HCT116 (cell line): Measurements from ENCODE around the gene CDH4. TPM values are rescaled to one million over a fixed set of nuclear protein-coding genes. Genes with fewer than 3 reads are reported as not detected.

ENCODE experiments used
- ATAC-seq: fragments of 200-7000 bp; cut with Tn5 transposase; 2 replicates; pipeline ENCODE4 v1.9.1; 2020; ENCODE audit warnings: mild to moderate bottlenecking, moderate library complexity
- BruUV-seq: library from RNA; stranded (reverse); fragments of 400-500 nt; replicated peaks from 2 replicates; lab custom pipeline; 2021; lab: Mats Ljungman, UMichigan
- CTCF ChIA-PET: fragments of 300-600 bp; sonication (Branson Sonifier 250); formaldehyde crosslinking; loops from one replicate; lab custom pipeline; 2021; ENCODE audit warnings: antibody characterized with exemption; lab: Charles Lee
- POLR2A ChIA-PET: fragments of 300-600, 350-600 bp; sonication (Branson Sonifier 250); formaldehyde crosslinking; loops from one replicate; lab custom pipeline; 2021; ENCODE audit warnings: antibody characterized with exemption; lab: Charles Lee
- RAD21 ChIA-PET, 2 experiments: fragments of 300-600 bp; sonication (Branson Sonifier 250); formaldehyde crosslinking; loops; one replicate each; lab custom pipeline; 2023; ENCODE audit warnings: low total read pairs in 2 of 2; ENCODE audit not compliant: uncharacterized antibody in 2 of 2, unreplicated experiment in 2 of 2, low non-redundant PET in 1 of 2; lab: Charles Lee
- DNase-seq: peaks from one replicate; pipeline ENCODE4 v3.0.0-alpha.2; 2010; ENCODE audit warnings: low read depth, low spot score
- H2AFZ ChIP-seq: fragments of 200-600 bp; shearing (Covaris generic), sonication (generic); 2 replicates; pipeline ENCODE4 v1.6.1; 2017; ENCODE audit warnings: low read depth, mixed run types, mixed read lengths, antibody characterized with exemption, low read length; ENCODE audit not compliant: poor library complexity, severe bottlenecking
- H3K27ac ChIP-seq: 2 replicates; pipeline ENCODE4 v1.5.1; 2012; ENCODE audit warnings: low read depth, low read length
- H3K27me3 ChIP-seq: fragments of 200-600 bp; sonication (generic); 2 replicates; pipeline ENCODE4 v1.6.1; 2016; ENCODE audit warnings: mixed run types, low read length, mixed read lengths; ENCODE audit not compliant: insufficient read depth
- H3K36me3 ChIP-seq, 2 experiments: fragments of 200-500 bp in 1 of 2; fragments of 200-600 bp in 1 of 2; sonication (Bioruptor generic) in 1 of 2; sonication (generic) in 1 of 2; 2 replicates each; pipeline versions ENCODE4 v1.5.1 to v1.6.1; 2014 to 2016; ENCODE audit warnings: low read length in 2 of 2, inconsistent platforms in 1 of 2, mixed read lengths in 1 of 2, mixed run types in 1 of 2; ENCODE audit not compliant: insufficient read depth in 2 of 2, control insufficient read depth in 1 of 2
- H3K4me1 ChIP-seq, 2 experiments: fragments of 200-600 bp in 1 of 2; sonication (generic) in 1 of 2; 2 replicates each; pipeline versions ENCODE4 v1.5.1 to v1.6.1; 2012 to 2017; ENCODE audit warnings: low read length in 2 of 2, inconsistent platforms in 1 of 2, mild to moderate bottlenecking in 1 of 2, mixed read lengths in 1 of 2, mixed run types in 1 of 2, moderate library complexity in 1 of 2; ENCODE audit not compliant: insufficient read depth in 2 of 2, control insufficient read depth in 1 of 2
- H3K4me2 ChIP-seq: fragments of 200-600 bp; sonication (generic); 2 replicates; pipeline ENCODE4 v1.6.1; 2017; ENCODE audit warnings: mixed run types, low read length, mixed read lengths
- H3K4me3 ChIP-seq, 2 experiments: fragments of 200-600 bp in 1 of 2; sonication (generic) in 1 of 2; replicated peaks in 1 of 2; 2 replicates each; pipeline ENCODE4 v1.5.1; 2011 to 2016; ENCODE audit warnings: low read length in 2 of 2, control low read depth in 1 of 2, low read depth in 1 of 2, mild to moderate bottlenecking in 1 of 2, mixed read lengths in 1 of 2, mixed run types in 1 of 2
- H3K79me2 ChIP-seq: fragments of 200-600 bp; sonication (generic); 2 replicates; pipeline ENCODE4 v1.6.1; 2017; ENCODE audit warnings: mild to moderate bottlenecking, mixed run types, low read length, moderate library complexity, mixed read lengths; ENCODE audit not compliant: insufficient read depth
- H3K9ac ChIP-seq: fragments of 200-600 bp; sonication (generic); 2 replicates; pipeline ENCODE4 v1.6.1; 2016; ENCODE audit warnings: low read length, mixed read lengths
- H3K9me2 ChIP-seq: fragments of 200-600 bp; sonication (generic), shearing (Covaris generic); 2 replicates; pipeline ENCODE4 v1.6.1; 2017; ENCODE audit warnings: mixed run types, mild to moderate bottlenecking, moderate library complexity; ENCODE audit not compliant: insufficient read depth
- H3K9me3 ChIP-seq, 2 experiments: fragments of 200-500 bp in 1 of 2; fragments of 200-600 bp in 1 of 2; sonication (Bioruptor generic) in 1 of 2; sonication (generic) in 1 of 2; 2 replicates each; pipeline ENCODE4 v1.6.1; 2014 to 2017; ENCODE audit warnings: low read length in 2 of 2, mixed read lengths in 2 of 2, inconsistent platforms in 1 of 2, low read depth in 1 of 2, mild to moderate bottlenecking in 1 of 2, mixed run types in 1 of 2, moderate library complexity in 1 of 2; ENCODE audit not compliant: control insufficient read depth in 1 of 2, insufficient read depth in 1 of 2
- H4K20me1 ChIP-seq: fragments of 200-600 bp; sonication (generic), shearing (Covaris generic); 2 replicates; pipeline ENCODE4 v1.6.1; 2017; ENCODE audit warnings: mixed run types, mild to moderate bottlenecking, moderate library complexity; ENCODE audit not compliant: insufficient read depth
- CEBPB ChIP-seq: IDR thresholded peaks from 2 replicates; pipeline ENCODE4 v1.6.1; 2012; ENCODE audit warnings: low read depth
- EZH2 ChIP-seq: fragments of 200-600 bp; sonication (generic); IDR thresholded peaks from 2 replicates; pipeline ENCODE4 v1.6.1; 2017; ENCODE audit warnings: antibody characterized with exemption, mixed run types
- EZH2phosphoT487 ChIP-seq: fragments of 200-600 bp; IDR thresholded peaks from 2 replicates; pipeline ENCODE4 v1.6.1; 2018; ENCODE audit warnings: antibody characterized with exemption, borderline replicate concordance
- FOSL1 ChIP-seq: IDR thresholded peaks from 2 replicates; pipeline ENCODE4 v1.6.1; 2012; ENCODE audit warnings: low read depth
- POLR2A ChIP-seq: IDR thresholded peaks from 2 replicates; pipeline ENCODE4 v1.7.0; 2011; ENCODE audit warnings: borderline replicate concordance; ENCODE audit not compliant: insufficient read depth, insufficient read length; ENCODE audit errors: extremely low read depth
- POLR2AphosphoS5 ChIP-seq: IDR thresholded peaks from 2 replicates; pipeline ENCODE4 v1.6.1; 2011; ENCODE audit warnings: mild to moderate bottlenecking, low read depth, low read length, moderate library complexity
- RAD21 ChIP-seq: IDR thresholded peaks from 2 replicates; pipeline ENCODE4 v1.6.1; 2012; ENCODE audit warnings: low read depth, mild to moderate bottlenecking
- REST ChIP-seq: IDR thresholded peaks from 2 replicates; pipeline ENCODE4 v1.6.1; 2012; ENCODE audit warnings: low read depth
- SIN3A ChIP-seq: IDR thresholded peaks from 2 replicates; pipeline ENCODE4 v1.6.1; 2012; ENCODE audit warnings: low read depth
- SP1 ChIP-seq: IDR thresholded peaks from 2 replicates; pipeline ENCODE4 v1.6.1; 2012; ENCODE audit warnings: low read depth
- SRF ChIP-seq: IDR thresholded peaks from 2 replicates; pipeline ENCODE4 v1.6.1; 2012; ENCODE audit warnings: low read depth
- TCF7L2 ChIP-seq: IDR thresholded peaks from 2 replicates; pipeline ENCODE4 v1.7.0; 2011; ENCODE audit warnings: borderline replicate concordance, inconsistent platforms; ENCODE audit not compliant: insufficient read depth, insufficient read length; ENCODE audit errors: extremely low read depth
- YY1 ChIP-seq: IDR thresholded peaks from 2 replicates; pipeline ENCODE4 v1.6.1; 2011; ENCODE audit warnings: low read length, low read depth, moderate library complexity, mild to moderate bottlenecking; ENCODE audit not compliant: insufficient replicate concordance; ENCODE audit errors: extremely low read depth
- ZNF274 ChIP-seq: fragments of 200-500 bp; sonication (Bioruptor generic); IDR thresholded peaks from 2 replicates; pipeline ENCODE4 v1.6.1; 2014; ENCODE audit warnings: mild to moderate bottlenecking, low read depth, low read length, inconsistent platforms
- intact Hi-C: fragments of 100-400 bp; cut with micrococcal nuclease; formaldehyde crosslinking; loops from 2 replicates; pipeline ENCODE4 v1.10.0; 2022
- total RNA-seq: library from RNA; stranded (reverse); gene quantifications from one replicate; pipeline ENCODE4 v1.2.1, GENCODE V29; 2021; ENCODE audit not compliant: unreplicated experiment

CDH4 gene
- total RNA-seq, 1 experiment from 2014 or later, result not detected

GRCh38 chr20:61840779-61841455, 588.9 kb downstream of the CDH4 start:
- DNase-seq (no peak), ATAC-seq (no peak)
- ChIA-PET CTCF (no interaction called here), POLR2A (no interaction called here), RAD21 (no interaction called here)
- Histone ChIP-seq H3K4me3 (no peak overlapping the region), H3K27ac (no peak overlapping the region), H3K9me2 (no peaks in the 10 kb centered on the region), H4K20me1 (no peaks in the 10 kb centered on the region), H3K4me2 (no peak overlapping the region), H2AFZ (no peak overlapping the region), H3K4me1 (no peaks in the 10 kb centered on the region), H3K9me3 (no peaks in the 10 kb centered on the region), H3K79me2 (no peaks in the 10 kb centered on the region), H3K27me3 (peaks cover 6% of the 10 kb centered on the region; the same call in 1 of the 2 replicates), H3K9ac (no peak overlapping the region), H3K36me3 (no peaks in the 10 kb centered on the region)
- intact Hi-C loops, result no loop called here
- TF ChIP-seq CEBPB (no peak), SRF (no peak)
- BruUV-seq, result no TSS peak

- H3K9ac ChIP-seq, result no peak overlapping the region
- H3K9me2 ChIP-seq, result no peaks in the 10 kb centered on the region
- BruUV-seq, result no TSS peak
- no peak for TF ChIP-seq ZNF274
- TF ChIP-seq EZH2, result no peak
- TF ChIP-seq CEBPB, result no peak
- no peak for TF ChIP-seq YY1
- no peak for TF ChIP-seq SP1
- TF ChIP-seq EZH2phosphoT487, result no peak
- TF ChIP-seq TCF7L2, result no peak
- no peak for TF ChIP-seq POLR2AphosphoS5
- TF ChIP-seq SIN3A, result no peak
- TF ChIP-seq RAD21, result no peak
- no peak for TF ChIP-seq REST
- TF ChIP-seq FOSL1, result no peak
- no peak for TF ChIP-seq POLR2A
- intact Hi-C loops, result no loop called here
- ATAC-seq (no peak), DNase-seq (no peak)
- CTCF ChIA-PET, result no interaction called here
- no peaks in the 10 kb centered on the region for H3K79me2 ChIP-seq
- no peak overlapping the region for H3K27ac ChIP-seq
- H3K4me2 ChIP-seq, result no peak overlapping the region
- RAD21 ChIA-PET, result no interaction called here
- H2AFZ ChIP-seq, result no peak overlapping the region
- H3K4me3 ChIP-seq, result no peak overlapping the region
- H4K20me1 ChIP-seq, result no peaks in the 10 kb centered on the region
- 0 out of 2 replicates have a peak, but pooled peaks cover 6% of the 10 kb centered on the region for H3K27me3 ChIP-seq
- POLR2A ChIA-PET, result no interaction called here
- H3K36me3 ChIP-seq, result no peaks in the 10 kb centered on the region
- no peaks in the 10 kb centered on the region for H3K4me1 ChIP-seq
- H3K9me3 ChIP-seq, result no peaks in the 10 kb centered on the region
Measured at GRCh38 chr20:61841551-61841950, 589.5 kb downstream of the CDH4 start.
